Activated CD8-positive, alpha-beta T cell treated with anti-CD3 and anti-CD28 coated beads for 36 hours (primary cell): ENCODE results near the gene WNT3A. TPM values are rescaled to one million over a fixed set of nuclear protein-coding genes. Genes with fewer than 3 reads are reported as not detected.

ENCODE experiments used
- ATAC-seq: fragments of 200-7000 bp; cut with Tn5 transposase; one replicate; pipeline ENCODE4 v1.10.0; 2021; ENCODE audit warnings: mild to moderate bottlenecking, moderate library complexity
- CTCF ChIA-PET: fragments of 350-600 bp; sonication (Branson Sonifier 250); formaldehyde crosslinking; loops from one replicate; lab custom pipeline; 2021; ENCODE audit warnings: antibody characterized with exemption; lab: Charles Lee
- POLR2A ChIA-PET: fragments of 350-600 bp; sonication (Branson Sonifier 250); formaldehyde crosslinking; loops from one replicate; lab custom pipeline; 2021; ENCODE audit warnings: antibody characterized with exemption; lab: Charles Lee
- DNase-seq: peaks from one replicate; pipeline ENCODE4 v3.0.0-alpha.2; 2020
- H3K27ac Mint-ChIP-seq: one replicate; pipeline ENCODE4 v1.8.0; 2021; ENCODE audit warnings: mild to moderate bottlenecking, mixed read lengths
- H3K27me3 Mint-ChIP-seq: one replicate; pipeline ENCODE4 v1.8.0; 2021; ENCODE audit warnings: mixed read lengths
- H3K36me3 Mint-ChIP-seq: one replicate; pipeline ENCODE4 v1.8.0; 2021; ENCODE audit warnings: low read depth, mixed read lengths
- H3K4me1 Mint-ChIP-seq: one replicate; pipeline ENCODE4 v1.8.0; 2021; ENCODE audit warnings: low read depth, mixed read lengths
- H3K4me3 Mint-ChIP-seq: one replicate; pipeline ENCODE4 v1.8.0; 2021; ENCODE audit warnings: mild to moderate bottlenecking, moderate library complexity, mixed read lengths
- H3K9me3 Mint-ChIP-seq: one replicate; pipeline ENCODE4 v1.8.0; 2021; ENCODE audit warnings: mixed read lengths
- CTCF ChIP-seq: fragments of 200-600 bp; IDR thresholded peaks from one replicate; pipeline ENCODE4 v1.8.0; 2022; ENCODE audit warnings: antibody characterized with exemption, mild to moderate bottlenecking
- intact Hi-C: fragments of 100-400 bp; cut with micrococcal nuclease; formaldehyde crosslinking; loops from one replicate; pipeline ENCODE4 v1.10.0; 2022
- total RNA-seq, 2 experiments: library from RNA; stranded (reverse); gene quantifications; one replicate each; pipeline ENCODE4 v1.2.3, GENCODE V29; 2021

WNT3A gene
- total RNA-seq, 2 experiments from 2014 or later = not detected

- TF ChIP-seq CTCF = no peak
- ChIA-PET POLR2A (interaction anchor here (0.5 to 0.7 kb wide), 2 partner anchors 154 to 503 kb away, joined by 3 read pairs; no protein-coding TSS in a partner anchor), CTCF (interaction anchor here (1.0 to 2.0 kb wide), 7 partner anchors 8 to 511 kb away, joined by 3 to 6 read pairs (median 3); no protein-coding TSS in a partner anchor)
- intact Hi-C loops = no loop called here
- H3K4me3 Mint-ChIP-seq = no peak overlapping the region
- H3K27ac Mint-ChIP-seq = no peak overlapping the region
- no peaks in the 10 kb centered on the region for H3K36me3 Mint-ChIP-seq
- no peak for DNase-seq
- H3K9me3 Mint-ChIP-seq = no peaks in the 10 kb centered on the region
- peaks cover 6% of the 10 kb centered on the region for H3K4me1 Mint-ChIP-seq
- ATAC-seq = no peak
- peaks cover 39% of the 10 kb centered on the region for H3K27me3 Mint-ChIP-seq
Observed at GRCh38 chr1:228003461-228004330, 3.1 kb upstream of the WNT3A start.

GRCh38 chr1:228004331-228004855 is 2.4 kb upstream of the WNT3A start:
- H3K4me1 Mint-ChIP-seq = peaks cover 10% of the 10 kb centered on the region
- CTCF ChIA-PET = interaction anchor here (0.7 to 2.0 kb wide), 10 partner anchors 9 to 511 kb away, joined by 3 to 6 read pairs (median 4); no protein-coding TSS in a partner anchor
- peaks cover 46% of the 10 kb centered on the region for H3K27me3 Mint-ChIP-seq
- no peaks in the 10 kb centered on the region for H3K36me3 Mint-ChIP-seq
- DNase-seq = peak; percentile 40
- no peaks in the 10 kb centered on the region for H3K9me3 Mint-ChIP-seq
- H3K4me3 Mint-ChIP-seq = no peak overlapping the region
- TF ChIP-seq CTCF = peak; percentile 48
- ATAC-seq = peak; percentile 71
- H3K27ac Mint-ChIP-seq = no peak overlapping the region
- intact Hi-C loops = no loop called here
- POLR2A ChIA-PET = interaction anchor here (0.5 to 1.1 kb wide), 3 partner anchors 80 to 154 kb away, joined by 3 read pairs; no protein-coding TSS in a partner anchor

- ATAC-seq = no peak
- H3K27ac Mint-ChIP-seq = no peak overlapping the region
- H3K4me1 Mint-ChIP-seq = peaks cover 13% of the 10 kb centered on the region
- POLR2A ChIA-PET = interaction anchor here (1.1 kb wide), 2 partner anchors 80 to 93 kb away, joined by 3 read pairs; no protein-coding TSS in a partner anchor
- intact Hi-C loops = no loop called here
- no peak for DNase-seq
- TF ChIP-seq CTCF = no peak
- CTCF ChIA-PET = interaction anchor here (0.7 to 2.0 kb wide), 9 partner anchors 9 to 510 kb away, joined by 3 to 5 read pairs (median 3); no protein-coding TSS in a partner anchor
- no peaks in the 10 kb centered on the region for H3K9me3 Mint-ChIP-seq
- H3K4me3 Mint-ChIP-seq = no peak overlapping the region
- H3K27me3 Mint-ChIP-seq = peaks cover 50% of the 10 kb centered on the region
- H3K36me3 Mint-ChIP-seq = no peaks in the 10 kb centered on the region
Observed at GRCh38 chr1:228004856-228005462, 1.8 kb upstream of the WNT3A start.

GRCh38 chr1:228005511-228006033 is 1.2 kb upstream of the WNT3A start:
- CTCF ChIA-PET = interaction anchor here (1.2 to 2.0 kb wide), 4 partner anchors 12 to 244 kb away, joined by 3 to 5 read pairs (median 4); no protein-coding TSS in a partner anchor
- no peak for TF ChIP-seq CTCF
- no peak for ATAC-seq
- H3K36me3 Mint-ChIP-seq = no peaks in the 10 kb centered on the region
- H3K9me3 Mint-ChIP-seq = no peaks in the 10 kb centered on the region
- DNase-seq = no peak
- no peak overlapping the region for H3K4me3 Mint-ChIP-seq
- H3K27ac Mint-ChIP-seq = no peak overlapping the region
- intact Hi-C loops = no loop called here
- POLR2A ChIA-PET = interaction anchor here (1.1 kb wide), 2 partner anchors 79 to 92 kb away, joined by 3 read pairs; no protein-coding TSS in a partner anchor
- H3K4me1 Mint-ChIP-seq = peaks cover 13% of the 10 kb centered on the region
- peaks cover 55% of the 10 kb centered on the region for H3K27me3 Mint-ChIP-seq
